NT2/D1 (cell line): ENCODE results near the gene PDE9A.

Source experiments
- DNase-seq: peaks from one replicate; pipeline ENCODE4 v3.0.0-alpha.2; 2011; ENCODE audit warnings: low read depth, low spot score
- H3K27me3 ChIP-seq: 2 replicates; pipeline ENCODE4 v1.6.0; 2011; ENCODE audit warnings: mild to moderate bottlenecking; ENCODE audit not compliant: insufficient read length, insufficient read depth
- H3K36me3 ChIP-seq: 2 replicates; pipeline ENCODE4 v1.6.1; 2011; ENCODE audit warnings: mild to moderate bottlenecking, low read length, mixed read lengths; ENCODE audit not compliant: insufficient read depth, insufficient read length
- H3K4me1 ChIP-seq: 2 replicates; pipeline ENCODE4 v1.5.1; 2011; ENCODE audit not compliant: insufficient read depth, insufficient read length
- H3K4me3 ChIP-seq: 2 replicates; pipeline ENCODE4 v1.5.1; 2011; ENCODE audit warnings: low read depth; ENCODE audit not compliant: insufficient read length
- H3K9ac ChIP-seq: 2 replicates; pipeline ENCODE4 v1.6.0; 2011; ENCODE audit warnings: low read depth; ENCODE audit not compliant: insufficient read length
- H3K9me3 ChIP-seq: 2 replicates; pipeline ENCODE4 v1.5.1; 2011; ENCODE audit warnings: mild to moderate bottlenecking, low read length; ENCODE audit not compliant: insufficient read depth
- SUZ12 ChIP-seq: IDR thresholded peaks from 2 replicates; pipeline ENCODE4 v1.6.1; 2011; ENCODE audit not compliant: insufficient read length, insufficient read depth; ENCODE audit errors: extremely low read depth
- YY1 ChIP-seq: IDR thresholded peaks from 2 replicates; pipeline ENCODE4 v1.6.1; 2011; ENCODE audit not compliant: insufficient read length, insufficient read depth
- ZNF274 ChIP-seq: IDR thresholded peaks from 2 replicates; pipeline ENCODE4 v1.6.1; 2011; ENCODE audit warnings: mild to moderate bottlenecking, low read depth, low read length

The PDE9A gene

DNA sequence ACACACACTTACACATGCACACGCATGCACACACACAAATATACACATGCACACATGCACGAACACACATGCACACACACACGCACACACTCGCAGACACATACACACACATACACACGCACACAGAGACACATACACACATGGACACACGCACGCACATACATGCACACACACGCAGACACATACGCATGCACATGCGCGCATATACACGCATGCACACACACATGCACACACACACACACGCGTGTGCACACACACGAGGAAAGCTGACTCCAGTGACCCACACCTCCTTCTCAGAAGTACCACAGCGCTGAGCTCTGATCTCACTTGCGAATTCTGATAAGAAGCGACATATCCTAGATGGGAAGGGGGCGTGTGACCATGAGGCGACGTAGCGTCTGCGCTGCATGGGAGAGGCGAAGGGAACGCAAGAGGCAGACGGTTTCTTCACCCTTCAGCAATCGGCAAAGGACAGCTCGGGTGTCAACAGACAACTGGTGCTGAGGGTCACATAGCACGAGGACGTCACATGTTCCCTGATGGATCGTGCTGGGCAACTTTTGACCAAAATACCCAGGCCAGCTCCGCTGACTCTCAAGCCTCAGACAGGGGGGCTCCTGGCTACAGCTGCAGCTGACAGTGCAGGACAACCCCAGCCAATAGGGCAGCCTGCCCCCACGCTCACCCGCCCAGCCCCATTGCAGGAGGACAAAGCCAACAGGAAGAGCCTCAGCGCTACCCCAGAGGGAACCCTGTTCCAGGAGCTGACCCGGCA is 16.0 kb upstream of the PDE9A start:
- H3K4me1 ChIP-seq = peaks cover 30% of the 10 kb centered on the region
- H3K9me3 ChIP-seq = no peaks in the 10 kb centered on the region
- H3K36me3 ChIP-seq = no peaks in the 10 kb centered on the region
- TF ChIP-seq YY1 (no peak), SUZ12 (no peak), ZNF274 (no peak)
- no peak for DNase-seq
- H3K27me3 ChIP-seq = peaks cover 8% of the 10 kb centered on the region
- H3K4me3 ChIP-seq = no peak overlapping the region
- no peak overlapping the region for H3K9ac ChIP-seq

DNA sequence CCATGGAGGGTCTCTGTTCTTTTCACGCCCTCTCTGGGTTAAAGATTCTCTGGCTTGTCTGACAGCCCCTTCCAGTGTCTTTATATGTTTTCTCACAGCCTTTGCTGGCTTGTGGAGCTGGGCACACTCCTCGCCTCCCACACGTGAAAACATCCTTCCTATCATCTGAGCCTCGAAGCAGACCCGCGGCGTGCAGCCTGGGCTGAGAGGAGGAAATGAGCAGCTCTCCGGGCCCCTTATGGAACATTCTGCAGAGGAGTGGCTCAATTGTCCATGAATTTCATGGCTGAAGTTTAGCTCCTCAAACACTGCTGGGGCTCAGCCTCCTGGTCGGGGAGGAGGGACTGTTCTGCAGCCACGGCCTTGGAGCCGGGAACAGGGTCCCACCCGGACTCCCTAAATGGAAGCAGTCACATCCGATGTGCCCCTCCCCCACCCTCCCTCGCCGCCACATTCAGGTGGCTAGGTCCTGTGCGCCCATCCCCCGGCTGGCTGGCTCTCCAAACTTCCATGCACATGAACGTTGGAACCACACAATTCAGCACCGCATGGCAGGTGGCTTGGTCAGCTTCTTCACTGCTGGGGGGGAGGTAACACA is 15.1 kb upstream of the PDE9A start:
- no peak for TF ChIP-seq ZNF274
- TF ChIP-seq YY1 = no peak
- no peak for TF ChIP-seq SUZ12
- Histone ChIP-seq H3K27me3 (peaks cover 8% of the 10 kb centered on the region), H3K9me3 (no peaks in the 10 kb centered on the region), H3K36me3 (no peaks in the 10 kb centered on the region), H3K4me3 (no peak overlapping the region), H3K4me1 (peaks cover 27% of the 10 kb centered on the region), H3K9ac (no peak overlapping the region)
- DNase-seq = no peak

- H3K9ac ChIP-seq = no peak overlapping the region
- H3K36me3 ChIP-seq = no peaks in the 10 kb centered on the region
- no peak overlapping the region for H3K4me3 ChIP-seq
- no peaks in the 10 kb centered on the region for H3K9me3 ChIP-seq
- peaks cover 27% of the 10 kb centered on the region for H3K4me1 ChIP-seq
- no peak for DNase-seq
- no peak for TF ChIP-seq YY1
- no peak for TF ChIP-seq ZNF274
- TF ChIP-seq SUZ12 = no peak
- H3K27me3 ChIP-seq = peaks cover 8% of the 10 kb centered on the region
These were observed 13.7 kb upstream of the PDE9A start for GRCh38 chr21:42639646-42640152.

DNA sequence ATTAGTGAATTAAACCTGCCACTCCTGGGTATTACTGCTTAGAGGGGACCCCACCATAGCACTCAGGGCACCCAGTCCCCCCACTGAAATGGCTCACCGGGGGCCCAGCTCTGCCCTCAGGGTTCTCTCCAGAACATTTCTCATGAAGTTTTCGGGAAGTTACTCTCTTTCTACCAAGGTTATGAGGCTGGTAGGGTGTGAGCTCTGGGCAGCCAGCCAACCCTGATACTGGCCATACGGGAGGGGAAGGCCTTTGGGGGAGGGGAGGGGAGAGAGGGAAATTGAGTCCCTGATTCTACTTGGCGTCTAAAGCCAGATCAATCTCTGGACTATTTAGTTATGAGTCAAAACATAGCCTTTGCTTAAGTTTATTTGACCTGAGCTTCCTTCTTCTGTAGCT is 12.9 kb upstream of the PDE9A start:
- Histone ChIP-seq H3K4me3 (no peak overlapping the region), H3K9ac (peak overlapping the region; percentile 28), H3K9me3 (peaks cover 5% of the 10 kb centered on the region; the same call in 1 of the 2 replicates), H3K27me3 (peaks cover 4% of the 10 kb centered on the region), H3K36me3 (no peaks in the 10 kb centered on the region), H3K4me1 (peaks cover 33% of the 10 kb centered on the region)
- DNase-seq = no peak
- TF ChIP-seq YY1 (no peak), SUZ12 (no peak), ZNF274 (no peak)

DNA sequence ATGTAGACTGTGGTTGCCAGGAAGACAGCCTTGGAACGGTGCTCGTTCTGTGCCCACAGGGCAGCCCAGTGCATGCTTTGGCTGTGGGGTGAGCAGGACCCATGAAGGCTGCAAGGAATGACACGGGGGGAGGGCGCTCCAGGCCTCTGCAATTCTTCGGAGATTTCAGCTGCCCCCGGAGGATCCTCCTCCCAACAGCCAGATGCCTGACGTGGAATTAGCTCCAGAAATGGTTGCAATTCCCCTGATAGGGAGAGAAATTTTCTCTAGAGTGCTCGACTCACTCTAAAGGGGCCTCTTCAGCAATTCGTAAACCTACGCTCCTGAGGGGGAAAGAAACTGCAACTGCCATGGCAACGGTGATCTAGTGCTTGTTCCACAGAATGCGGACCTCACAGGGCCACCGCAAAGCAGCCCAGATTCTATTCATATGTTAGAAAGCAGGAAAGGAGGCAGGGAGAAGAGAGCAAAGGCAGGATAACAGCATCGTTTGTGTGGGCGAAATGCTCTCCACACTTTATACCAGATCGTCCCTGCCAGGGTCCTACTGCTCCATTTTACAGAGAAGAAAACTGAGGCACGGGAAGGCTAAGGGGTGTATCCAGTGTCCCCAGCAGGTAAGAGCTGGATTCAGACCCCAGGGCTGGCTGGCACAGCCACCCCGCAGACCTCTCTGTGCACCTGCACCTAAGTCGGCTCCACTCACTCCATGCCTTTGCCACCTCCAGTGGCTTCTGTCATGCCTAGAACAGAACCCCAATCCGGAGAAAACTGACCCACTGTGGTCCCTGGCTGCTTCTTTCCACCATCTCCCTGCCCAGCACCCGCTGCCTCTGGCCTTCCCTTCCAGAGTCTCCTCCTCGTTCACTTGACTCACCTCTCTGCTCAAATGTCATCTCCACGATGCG is 11.9 kb upstream of the PDE9A start:
- peaks cover 14% of the 10 kb centered on the region; the same call in 1 of the 2 replicates for H3K9me3 ChIP-seq
- H3K4me1 ChIP-seq = peaks cover 33% of the 10 kb centered on the region
- TF ChIP-seq YY1 = no peak
- TF ChIP-seq SUZ12 = no peak
- no peak for TF ChIP-seq ZNF274
- H3K4me3 ChIP-seq = peak overlapping the region; percentile 22
- H3K9ac ChIP-seq = peak overlapping the region; percentile 58
- peak; percentile 58 for DNase-seq
- no peaks in the 10 kb centered on the region for H3K36me3 ChIP-seq
- H3K27me3 ChIP-seq = peaks cover 4% of the 10 kb centered on the region

DNA sequence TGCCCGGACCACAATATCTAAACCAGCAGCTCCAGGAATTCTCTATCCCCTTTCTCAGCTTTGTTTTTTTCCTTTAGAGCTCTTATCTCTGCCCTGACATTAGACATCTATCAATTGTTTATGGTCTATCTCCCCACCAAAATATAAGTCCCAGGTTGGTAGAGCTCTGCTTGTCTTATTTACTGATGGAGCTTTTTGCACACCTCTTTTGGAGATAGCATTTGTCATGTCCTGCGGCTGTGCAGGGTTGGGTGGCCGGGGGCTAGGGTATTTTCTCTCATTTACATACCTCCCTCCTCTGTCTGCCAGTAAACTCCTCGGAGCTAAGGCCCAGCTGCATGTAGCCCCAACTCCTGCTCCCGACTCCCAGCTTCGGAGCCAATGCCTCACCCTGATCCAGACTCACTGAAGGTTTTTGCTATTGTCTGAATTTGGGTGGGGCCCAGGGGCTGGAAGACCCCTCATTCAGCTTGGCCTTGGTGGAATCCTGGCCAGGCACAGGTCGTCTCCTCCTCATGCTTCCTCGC is 11.1 kb upstream of the PDE9A start:
- H3K4me3 ChIP-seq = no peak overlapping the region
- peaks cover 32% of the 10 kb centered on the region for H3K4me1 ChIP-seq
- TF ChIP-seq SUZ12 = no peak
- TF ChIP-seq ZNF274 = no peak
- TF ChIP-seq YY1 = no peak
- H3K36me3 ChIP-seq = no peaks in the 10 kb centered on the region
- no peak for DNase-seq
- no peak overlapping the region for H3K9ac ChIP-seq
- H3K9me3 ChIP-seq = peaks cover 14% of the 10 kb centered on the region; the same call in 1 of the 2 replicates
- peaks cover 4% of the 10 kb centered on the region for H3K27me3 ChIP-seq
